ENCODE results near the gene MLF2. TPM values are rescaled to one million over a fixed set of nuclear protein-coding genes. Genes with fewer than 3 reads are reported as not detected.

Gene MLF2
- total and polyA plus RNA-seq, 9 of the 15 experiments (the other 6 are each of a cell fraction or from before 2014, with no cell fraction given), result 11.4 to 190 (median 139) TPM

DNA sequence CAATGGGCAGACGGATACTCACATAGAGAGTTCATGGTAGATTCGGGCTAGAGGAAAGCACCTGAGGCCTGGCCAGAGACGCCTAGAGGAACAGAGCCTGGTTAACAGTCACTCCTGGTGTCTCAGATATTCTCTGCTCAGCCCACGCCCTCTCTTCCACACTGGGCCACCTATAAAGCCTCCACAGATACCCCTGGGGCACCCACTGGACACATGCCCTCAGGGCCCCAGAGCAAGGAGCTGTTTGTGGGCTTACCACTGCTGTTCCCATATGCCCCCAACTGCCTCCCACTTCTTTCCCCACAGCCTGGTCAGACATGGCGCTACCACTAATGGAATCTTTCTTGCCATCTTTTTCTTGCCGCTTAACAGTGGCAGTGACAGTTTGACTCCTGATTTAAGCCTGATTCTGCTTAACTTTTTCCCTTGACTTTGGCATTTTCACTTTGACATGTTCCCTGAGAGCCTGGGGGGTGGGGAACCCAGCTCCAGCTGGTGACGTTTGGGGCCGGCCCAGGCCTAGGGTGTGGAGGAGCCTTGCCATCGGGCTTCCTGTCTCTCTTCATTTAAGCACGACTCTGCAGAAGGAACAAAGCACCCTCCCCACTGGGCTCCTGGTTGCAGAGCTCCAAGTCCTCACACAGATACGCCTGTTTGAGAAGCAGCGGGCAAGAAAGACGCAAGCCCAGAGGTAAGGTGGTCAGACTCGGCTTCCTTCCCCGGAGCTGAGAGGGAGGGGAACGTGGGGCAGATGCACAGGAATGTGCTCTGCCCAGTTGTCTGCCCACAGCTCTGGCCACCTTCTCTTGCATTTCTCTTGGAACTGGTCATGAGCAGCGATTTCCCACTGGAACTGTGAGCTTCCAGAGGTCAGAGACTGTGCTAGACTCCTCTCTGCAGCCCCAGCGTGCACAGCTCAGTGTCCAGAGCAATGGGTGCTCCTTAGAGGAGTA lies 36.3 kb upstream of the MLF2 start, which contains the start of gene CD4:
Gene CD4 (plus strand): TSS at position 557 of the 953 bp plus-strand sequence. CDS start 10,611 bp downstream, outside the sequence.
- intact Hi-C loops (cut with micrococcal nuclease) (no loop called here), in situ Hi-C loops (cut with MboI) (no loop called here)
- no peaks in the 10 kb centered on the region for H3K79me2 ChIP-seq (ENCODE audit: control insufficient read depth, insufficient read depth, low read length)
- no peaks in the 10 kb centered on the region for H4K20me1 ChIP-seq (replicated peaks; ENCODE audit: control insufficient read depth, insufficient read depth, low read length)
- no TSS peak for BruUV-seq (replicated peaks)
- H3K4me3 ChIP-seq, result no peak within 1 kb of the TSS
- no peak within 1 kb of the TSS for H3K4me2 ChIP-seq (ENCODE audit: insufficient read depth, low read length)
- H3K36me3 ChIP-seq (ENCODE audit: control insufficient read depth, insufficient read depth, low read length), result no peaks in the 10 kb centered on the region
- H3K4me1 ChIP-seq (replicated peaks in 1 of 2; ENCODE audit: control insufficient read depth in 2 of 2, insufficient read depth in 2 of 2, low read length in 2 of 2), result peaks cover 4 to 11% of the 10 kb centered on the region in 2 experiments; a peak in 3 of 5 replicates
- peak within 1 kb of the TSS; percentile 74 for H2AFZ ChIP-seq (ENCODE audit: low read depth, low read length)
- ChIA-PET POLR2A (no interaction called here), CTCF (ENCODE audit: low intra/inter-chr PET ratio) (no interaction called here)
- H3K27ac ChIP-seq (ENCODE audit: extremely low read depth, low read depth, low read length), result no peak within 1 kb of the TSS
- H3K9me3 ChIP-seq (replicated peaks; ENCODE audit: control insufficient read depth, insufficient read depth, low read depth, low read length), result no peaks in the 10 kb centered on the region
- TF ChIP-seq GATA2 (CRISPR knock-in tag; IDR thresholded peaks at IDR 0.05) (no peak), NELFE (IDR thresholded peaks at IDR 0.05; ENCODE audit: insufficient read depth, insufficient read length) (no peak), SMARCA5 (IDR thresholded peaks at IDR 0.05) (no peak), TAL1 (IDR thresholded peaks at IDR 0.05) (no peak), NFATC3 (IDR thresholded peaks at IDR 0.05) (no peak), KDM1A (IDR thresholded peaks at IDR 0.05) (no peak), ZNF589 (CRISPR knock-in tag; IDR thresholded peaks at IDR 0.05; ENCODE audit: low read depth) (no peak), CHCHD3 (CRISPR knock-in tag; IDR thresholded peaks at IDR 0.05) (no peak), ZSCAN32 (CRISPR knock-in tag; IDR thresholded peaks at IDR 0.05) (no peak), ZNF134 (CRISPR knock-in tag; conservative IDR thresholded peaks at IDR 0.05) (no peak), ZKSCAN8 (CRISPR knock-in tag; IDR thresholded peaks at IDR 0.05) (no peak)
- TF ChIP-seq, protein P1, sequence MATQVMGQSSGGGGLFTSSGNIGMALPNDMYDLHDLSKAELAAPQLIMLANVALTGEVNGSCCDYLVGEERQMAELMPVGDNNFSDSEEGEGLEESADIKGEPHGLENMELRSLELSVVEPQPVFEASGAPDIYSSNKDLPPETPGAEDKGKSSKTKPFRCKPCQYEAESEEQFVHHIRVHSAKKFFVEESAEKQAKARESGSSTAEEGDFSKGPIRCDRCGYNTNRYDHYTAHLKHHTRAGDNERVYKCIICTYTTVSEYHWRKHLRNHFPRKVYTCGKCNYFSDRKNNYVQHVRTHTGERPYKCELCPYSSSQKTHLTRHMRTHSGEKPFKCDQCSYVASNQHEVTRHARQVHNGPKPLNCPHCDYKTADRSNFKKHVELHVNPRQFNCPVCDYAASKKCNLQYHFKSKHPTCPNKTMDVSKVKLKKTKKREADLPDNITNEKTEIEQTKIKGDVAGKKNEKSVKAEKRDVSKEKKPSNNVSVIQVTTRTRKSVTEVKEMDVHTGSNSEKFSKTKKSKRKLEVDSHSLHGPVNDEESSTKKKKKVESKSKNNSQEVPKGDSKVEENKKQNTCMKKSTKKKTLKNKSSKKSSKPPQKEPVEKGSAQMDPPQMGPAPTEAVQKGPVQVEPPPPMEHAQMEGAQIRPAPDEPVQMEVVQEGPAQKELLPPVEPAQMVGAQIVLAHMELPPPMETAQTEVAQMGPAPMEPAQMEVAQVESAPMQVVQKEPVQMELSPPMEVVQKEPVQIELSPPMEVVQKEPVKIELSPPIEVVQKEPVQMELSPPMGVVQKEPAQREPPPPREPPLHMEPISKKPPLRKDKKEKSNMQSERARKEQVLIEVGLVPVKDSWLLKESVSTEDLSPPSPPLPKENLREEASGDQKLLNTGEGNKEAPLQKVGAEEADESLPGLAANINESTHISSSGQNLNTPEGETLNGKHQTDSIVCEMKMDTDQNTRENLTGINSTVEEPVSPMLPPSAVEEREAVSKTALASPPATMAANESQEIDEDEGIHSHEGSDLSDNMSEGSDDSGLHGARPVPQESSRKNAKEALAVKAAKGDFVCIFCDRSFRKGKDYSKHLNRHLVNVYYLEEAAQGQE (IDR thresholded peaks at IDR 0.05; ENCODE audit: borderline replicate concordance), result no peak
- TF ChIP-seq, protein P1 (CRISPR knock-in tag; IDR thresholded peaks at IDR 0.05; ENCODE audit: low read depth), result no peak
- TF ChIP-seq, protein P2, sequence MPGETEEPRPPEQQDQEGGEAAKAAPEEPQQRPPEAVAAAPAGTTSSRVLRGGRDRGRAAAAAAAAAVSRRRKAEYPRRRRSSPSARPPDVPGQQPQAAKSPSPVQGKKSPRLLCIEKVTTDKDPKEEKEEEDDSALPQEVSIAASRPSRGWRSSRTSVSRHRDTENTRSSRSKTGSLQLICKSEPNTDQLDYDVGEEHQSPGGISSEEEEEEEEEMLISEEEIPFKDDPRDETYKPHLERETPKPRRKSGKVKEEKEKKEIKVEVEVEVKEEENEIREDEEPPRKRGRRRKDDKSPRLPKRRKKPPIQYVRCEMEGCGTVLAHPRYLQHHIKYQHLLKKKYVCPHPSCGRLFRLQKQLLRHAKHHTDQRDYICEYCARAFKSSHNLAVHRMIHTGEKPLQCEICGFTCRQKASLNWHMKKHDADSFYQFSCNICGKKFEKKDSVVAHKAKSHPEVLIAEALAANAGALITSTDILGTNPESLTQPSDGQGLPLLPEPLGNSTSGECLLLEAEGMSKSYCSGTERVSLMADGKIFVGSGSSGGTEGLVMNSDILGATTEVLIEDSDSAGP (CRISPR knock-in tag; IDR thresholded peaks at IDR 0.05), result no peak
- no peaks in the 10 kb centered on the region for H3K27me3 ChIP-seq (ENCODE audit: control insufficient read depth in 2 of 2, insufficient read depth in 2 of 2, low read length in 2 of 2)
- DNase-seq (ENCODE audit: extremely low read depth in 1 of 4, low spot score in 3 of 4), result no peak
- WGBS (ENCODE audit: insufficient coverage, low coverage, missing lambda C conversion rate), result 38% methylated on average over 11 of the region's 18 CpGs
- no peak for ATAC-seq
- no peaks in the 10 kb centered on the region for H3K9me1 ChIP-seq (ENCODE audit: control insufficient read depth, insufficient read depth, low read length)
- FAIRE-seq, result no peak
- peak within 1 kb of the TSS in 1 of 2 experiments; percentile 68; a peak in 2 of 4 replicates for H3K9ac ChIP-seq (ENCODE audit: insufficient read depth in 1 of 2, low read depth in 2 of 2, low read length in 2 of 2)

Measured in K562 (cell line).